ENCODE results near the gene SESTD1.

SESTD1 gene

GRCh38 chr2:179264368-179265081 lies at the start of gene SESTD1:
SESTD1 (minus strand) TSS chr2:179264832; CDS start chr2:179191841, 72,991 bp downstream.
- DNase-seq, result no peak

DNA sequence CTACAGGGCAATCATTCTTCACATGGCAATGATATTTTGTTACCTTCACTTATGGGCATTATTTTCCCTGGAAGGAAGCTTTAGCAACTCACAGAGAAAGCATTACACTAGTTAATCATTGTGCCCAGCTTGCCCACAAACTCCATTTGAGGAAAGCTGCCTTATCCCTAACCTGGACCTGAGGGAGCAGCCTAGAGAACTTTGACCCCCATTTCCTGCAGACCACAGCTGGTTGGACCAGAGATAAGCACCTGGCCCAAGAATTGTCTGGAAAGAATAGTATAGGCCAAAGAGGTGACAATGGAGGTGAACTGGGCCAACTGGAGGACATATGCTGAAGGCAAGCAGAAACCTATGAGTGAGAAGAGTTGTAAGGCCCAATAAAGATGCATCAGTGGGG lies 48.4 kb upstream of the SESTD1 start:
- DNase-seq, result no peak

- no peak for DNase-seq
These were observed 46.5 kb upstream of the SESTD1 start for GRCh38 chr2:179311101-179311500.

- DNase-seq, result no peak
These were observed 43.2 kb upstream of the SESTD1 start for GRCh38 chr2:179307616-179308371.

- no peak for DNase-seq
These were observed 40.5 kb upstream of the SESTD1 start for GRCh38 chr2:179305125-179305524.

DNA sequence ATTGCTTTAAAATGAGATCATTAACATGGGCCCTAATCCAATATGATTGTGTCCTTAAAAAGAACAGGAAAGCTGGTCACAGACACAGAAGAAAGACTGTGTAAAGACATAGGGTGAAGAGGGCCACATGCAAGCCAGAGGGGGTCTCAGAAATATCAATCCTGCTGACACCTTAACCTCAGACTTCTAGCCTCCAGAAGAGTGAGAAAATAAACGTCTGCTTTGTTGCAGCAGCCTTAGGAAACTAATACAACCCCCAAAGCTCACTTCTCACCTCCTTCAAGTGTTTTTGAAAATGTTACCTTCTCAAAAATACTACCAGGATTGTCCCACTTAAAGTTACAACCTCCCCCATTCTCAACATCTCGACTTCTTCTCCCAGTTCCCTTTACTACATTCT lies 39.8 kb upstream of the SESTD1 start:
- DNase-seq, result no peak

GRCh38 chr2:179302764-179303571 lies 38.3 kb upstream of the SESTD1 start:
- DNase-seq, result no peak

DNA sequence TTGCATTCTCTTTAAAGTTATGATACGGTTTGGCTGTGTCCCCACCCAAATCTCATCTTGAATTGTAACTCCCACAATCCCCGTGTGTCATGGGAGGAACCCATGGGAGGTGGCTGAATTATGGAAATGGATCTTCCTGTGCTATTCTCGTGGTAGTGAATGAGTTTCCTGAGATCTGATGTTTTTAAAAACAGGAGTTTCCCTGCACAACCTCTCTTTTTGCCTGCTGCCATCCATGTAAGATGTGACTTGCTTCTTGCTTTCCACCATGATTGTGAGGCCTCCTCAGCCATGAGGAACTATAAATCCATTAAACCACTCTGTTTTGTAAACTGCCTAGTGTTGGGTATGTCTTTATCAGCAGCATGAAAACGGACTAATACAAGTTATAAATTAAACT lies 37.5 kb upstream of the SESTD1 start:
- DNase-seq, result no peak

DNA sequence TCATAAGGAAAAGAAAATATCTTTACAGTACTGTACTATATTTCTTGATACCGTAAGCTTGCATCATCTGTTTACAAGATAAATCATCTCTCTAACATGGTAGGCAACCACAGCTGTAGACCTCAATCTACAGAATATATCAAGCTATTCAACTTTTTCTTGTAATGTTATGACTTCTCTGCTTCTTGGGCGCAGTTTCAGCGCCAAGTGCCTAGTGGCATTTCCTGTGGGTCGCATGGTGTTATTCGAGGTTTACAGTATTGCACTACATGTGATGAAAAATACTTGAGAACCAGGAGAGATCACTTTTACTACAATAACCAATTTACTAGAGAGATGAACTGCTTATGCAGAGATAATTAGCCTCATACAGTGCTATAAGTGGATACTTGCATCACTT lies 34.0 kb upstream of the SESTD1 start:
- no peak for DNase-seq

GRCh38 chr2:179297927-179298326 lies 33.3 kb upstream of the SESTD1 start:
- no peak for DNase-seq

DNA sequence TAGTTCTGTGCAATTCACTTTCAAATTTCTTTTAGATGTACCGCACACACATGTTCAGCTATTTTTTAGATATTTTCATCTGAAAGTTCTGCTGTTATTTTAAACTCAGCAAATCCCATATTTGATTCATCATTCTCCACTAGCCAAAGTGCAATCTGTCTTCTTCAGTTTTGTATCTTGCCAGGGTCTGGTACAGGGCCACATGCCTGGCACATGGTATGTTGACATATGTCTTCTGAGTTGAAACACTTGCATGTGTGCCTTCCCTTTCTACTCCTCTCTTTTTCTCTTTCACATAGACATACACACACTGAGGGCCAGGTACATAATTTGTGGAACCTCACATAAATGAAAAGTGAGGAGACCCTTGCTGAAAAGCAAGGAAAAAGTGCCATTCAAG lies 25.7 kb upstream of the SESTD1 start:
- DNase-seq, result no peak

DNA sequence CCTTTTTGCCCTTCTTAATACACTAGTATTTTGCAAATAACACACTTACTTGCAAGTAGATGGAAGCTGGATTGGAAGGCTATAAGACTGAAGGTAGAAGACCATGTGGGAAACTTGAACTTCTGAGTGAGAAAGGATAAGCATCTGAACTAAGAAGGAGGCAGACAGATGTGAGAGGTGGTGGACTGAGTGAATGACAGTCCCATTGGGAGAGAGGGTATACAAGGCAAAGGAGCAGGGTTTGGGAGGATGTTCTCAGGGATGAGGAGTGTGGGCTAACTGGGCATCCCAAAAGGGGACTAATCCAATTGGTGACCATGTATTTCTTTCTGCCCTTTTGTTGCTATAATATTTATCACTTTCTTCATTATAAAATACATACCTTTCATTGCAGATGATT lies 20.4 kb upstream of the SESTD1 start:
- DNase-seq, result no peak

GRCh38 chr2:179277429-179278196 lies 13.0 kb upstream of the SESTD1 start:
- no peak for DNase-seq

- no peak for DNase-seq
These were observed 10.8 kb upstream of the SESTD1 start for GRCh38 chr2:179275253-179276012.

- no peak for DNase-seq
These were observed 10.1 kb upstream of the SESTD1 start for GRCh38 chr2:179274749-179275148.

DNA sequence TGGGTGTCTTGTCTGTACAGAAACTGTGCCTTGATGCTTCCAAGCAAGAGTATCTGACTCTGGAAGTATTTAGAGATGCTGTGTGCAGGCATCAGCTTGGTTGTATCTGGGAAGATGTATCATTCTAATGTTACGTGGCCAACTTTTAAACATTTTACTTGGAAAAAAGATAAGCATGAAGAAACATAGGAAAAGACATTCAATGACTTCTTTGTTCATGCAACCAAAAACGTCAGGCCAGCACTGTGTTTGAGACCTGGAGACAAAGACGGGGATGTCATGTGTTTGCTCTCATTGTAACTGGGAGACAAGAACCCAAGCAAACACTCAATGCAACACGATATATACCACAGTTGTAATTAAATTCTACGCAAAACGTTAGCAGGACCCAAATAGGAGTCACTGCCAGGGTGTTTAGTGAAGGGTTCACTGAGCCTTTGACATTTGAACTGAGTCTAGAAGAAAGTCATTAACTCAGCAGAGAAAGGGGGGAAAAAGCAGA lies 8.9 kb upstream of the SESTD1 start:
- DNase-seq, result no peak

GRCh38 chr2:179272406-179273192 lies 8.0 kb upstream of the SESTD1 start:
- DNase-seq, result no peak

DNA sequence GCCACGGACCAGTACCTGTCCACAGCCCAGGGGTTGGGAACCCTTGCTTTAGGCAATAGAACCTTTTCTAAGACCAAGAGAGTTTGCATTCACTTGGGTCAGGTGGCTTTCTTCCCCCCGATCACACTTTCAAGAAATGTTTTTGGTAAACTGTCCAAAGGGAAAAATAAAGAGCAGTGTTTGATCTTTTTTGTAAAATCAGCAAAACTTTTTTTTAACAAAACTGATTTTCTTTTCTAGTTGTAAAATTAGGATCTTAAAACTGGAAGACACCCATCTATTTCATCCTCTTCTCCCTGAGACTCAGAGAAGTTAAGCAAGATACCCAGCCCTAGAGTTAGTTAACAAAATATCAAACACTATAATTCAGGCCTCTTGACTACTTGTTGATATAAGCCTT lies 6.1 kb upstream of the SESTD1 start:
- DNase-seq, result no peak

DNA sequence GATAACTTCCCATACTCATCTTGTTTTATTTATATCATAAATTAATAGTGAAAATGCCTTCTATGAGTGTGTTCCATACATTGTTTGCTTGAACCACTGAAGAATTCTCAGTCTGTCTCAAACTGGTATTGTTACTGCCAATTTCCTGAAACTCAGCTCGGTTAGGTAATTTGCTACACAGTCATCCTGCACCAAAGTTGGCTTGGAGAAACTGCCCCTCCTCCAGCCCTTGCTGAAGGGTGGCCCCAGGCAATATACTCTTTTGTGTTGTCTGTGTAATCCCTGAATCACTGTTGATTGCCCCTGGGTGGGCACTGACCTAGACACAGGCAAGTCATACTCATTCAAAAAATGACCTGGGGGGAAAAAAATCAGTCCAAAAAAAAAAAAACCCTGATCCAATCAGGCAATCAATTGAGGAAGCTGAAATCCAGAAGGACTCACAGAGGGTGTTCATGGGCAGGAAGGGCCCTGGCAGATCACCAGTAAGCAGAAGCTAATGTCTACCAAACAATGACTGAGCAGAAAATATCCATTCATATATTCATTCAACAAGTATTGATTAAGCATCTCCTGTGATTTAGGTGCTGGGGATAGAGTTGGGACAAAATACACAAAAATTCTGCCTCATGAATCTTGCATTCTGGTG lies 3.8 kb upstream of the SESTD1 start:
- no peak for DNase-seq

- DNase-seq, result no peak
These were observed 1.6 kb upstream of the SESTD1 start for GRCh38 chr2:179266271-179266670.
